ENCODE results near the gene PIGQ.

PIGQ gene

DNA sequence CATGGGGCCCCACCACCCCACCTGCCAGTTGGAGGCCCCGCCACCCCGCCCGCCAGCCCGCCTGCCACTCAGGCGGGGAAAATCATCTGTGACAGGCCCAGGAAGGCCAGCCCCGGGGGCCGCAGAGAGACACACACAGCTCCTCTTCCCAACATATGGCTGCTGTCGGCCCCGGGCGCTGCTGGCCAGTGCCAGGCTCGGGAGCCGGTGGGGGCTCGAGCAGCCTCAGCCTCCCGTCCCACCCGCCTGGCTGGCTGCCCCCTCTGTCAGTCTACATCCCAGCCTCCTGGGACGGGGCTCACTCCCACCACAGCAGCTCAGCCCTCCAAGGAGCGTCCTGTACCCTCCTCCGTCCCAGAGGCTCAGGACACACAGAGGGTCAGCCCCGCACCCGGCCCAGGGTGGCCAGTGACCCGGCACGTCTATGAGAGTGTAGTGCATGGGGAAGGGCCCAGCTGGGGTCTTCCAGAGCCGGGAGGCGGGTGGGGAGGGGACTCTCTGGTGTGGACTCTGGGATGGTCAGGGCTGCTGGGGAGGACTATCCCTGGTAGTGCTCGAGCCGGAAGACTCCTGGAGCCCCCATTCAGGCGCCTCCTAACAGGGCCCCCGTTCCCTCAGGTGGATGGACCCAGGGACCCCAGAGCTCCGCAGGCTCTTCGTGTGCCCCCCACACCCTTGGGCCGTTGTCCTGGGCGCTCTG is 13.1 kb upstream of the PIGQ start:
- no peak for TF ChIP-seq GATA2 (IDR thresholded peaks at IDR 0.05; ENCODE audit: low read depth, low read length)
- no peak for TF ChIP-seq GATA3 (IDR thresholded peaks at IDR 0.05; ENCODE audit: low read depth, low read length)

DNA sequence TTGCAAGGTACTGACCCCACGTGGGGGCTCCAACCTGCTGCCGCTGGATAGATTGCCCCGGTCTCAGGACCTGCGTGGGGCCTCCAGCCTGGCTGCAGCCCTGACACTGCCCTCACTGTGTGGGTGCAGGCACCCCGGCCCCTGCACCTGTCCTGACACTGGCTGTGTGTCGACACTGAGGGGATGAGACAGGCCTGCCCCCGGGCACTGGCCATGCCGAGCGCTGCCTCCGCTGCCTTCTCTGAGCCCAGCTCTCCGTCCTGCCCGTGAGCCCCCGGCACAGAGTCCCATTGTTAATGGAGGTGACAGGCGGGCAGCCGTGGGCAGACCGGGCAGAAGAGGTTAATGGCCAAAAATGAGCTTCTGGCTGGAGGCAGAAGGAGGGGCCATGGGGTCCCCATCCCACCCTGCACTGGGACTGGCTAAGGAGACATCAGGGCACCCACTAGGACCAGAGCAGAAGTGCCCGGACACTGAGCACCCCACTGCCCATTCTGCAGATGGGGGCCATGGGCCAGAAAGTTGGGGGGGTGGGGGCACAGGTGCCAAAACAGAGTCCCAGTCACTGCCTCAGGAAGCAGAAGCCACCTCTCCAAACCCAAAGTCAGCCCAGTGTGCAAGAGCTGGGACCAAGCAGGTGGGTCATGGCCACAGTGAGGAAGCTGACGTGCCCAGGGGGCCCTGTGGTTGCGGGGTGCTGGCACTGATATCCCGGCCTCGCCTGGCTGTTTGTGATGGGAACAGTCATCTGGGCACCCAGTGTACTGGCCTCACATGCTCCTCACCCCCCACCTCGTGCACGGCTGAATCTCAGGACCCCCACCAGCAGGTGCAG is 12.1 kb upstream of the PIGQ start:
- TF ChIP-seq GATA2 (IDR thresholded peaks at IDR 0.05; ENCODE audit: low read depth, low read length) (no peak), GATA3 (IDR thresholded peaks at IDR 0.05; ENCODE audit: low read depth, low read length) (no peak)

DNA sequence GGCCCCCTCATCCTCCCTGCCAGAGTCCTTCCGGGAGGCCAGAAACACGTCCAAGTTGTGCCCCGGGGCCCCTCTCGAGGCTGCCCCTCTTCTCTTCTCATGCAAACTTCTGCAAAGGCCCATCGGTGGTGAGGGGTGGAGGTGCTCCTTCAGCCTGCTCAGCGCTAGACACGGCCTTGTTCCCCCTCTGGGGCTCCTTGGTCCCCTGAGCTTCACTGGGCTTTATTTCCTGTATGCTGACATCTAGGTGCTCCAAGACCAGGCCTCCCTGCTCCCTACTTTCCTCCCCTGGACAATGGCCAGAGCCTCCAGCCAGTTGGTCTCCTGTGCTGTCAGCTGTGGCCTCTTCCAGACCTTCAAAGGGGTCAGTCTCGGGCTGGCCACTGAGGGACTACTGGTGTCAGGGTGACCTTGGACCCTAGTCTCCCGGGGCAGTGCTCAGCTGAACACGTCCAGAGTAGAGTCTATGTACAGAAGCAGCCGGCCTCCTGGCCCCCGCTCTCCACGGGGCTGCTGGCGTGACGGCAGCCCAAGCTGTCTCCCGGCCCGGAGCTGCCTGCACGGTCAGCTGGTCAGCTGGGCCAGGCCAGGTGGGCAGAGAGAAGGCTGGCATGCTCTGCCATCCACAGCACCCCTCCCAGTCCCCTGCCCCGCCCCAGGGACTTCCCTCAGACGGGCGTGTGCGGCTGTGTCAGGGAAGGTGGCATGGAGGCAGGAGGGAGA is 11.3 kb upstream of the PIGQ start:
- TF ChIP-seq GATA2 (IDR thresholded peaks at IDR 0.05; ENCODE audit: low read depth, low read length) (no peak), GATA3 (IDR thresholded peaks at IDR 0.05; ENCODE audit: low read depth, low read length) (no peak)

DNA sequence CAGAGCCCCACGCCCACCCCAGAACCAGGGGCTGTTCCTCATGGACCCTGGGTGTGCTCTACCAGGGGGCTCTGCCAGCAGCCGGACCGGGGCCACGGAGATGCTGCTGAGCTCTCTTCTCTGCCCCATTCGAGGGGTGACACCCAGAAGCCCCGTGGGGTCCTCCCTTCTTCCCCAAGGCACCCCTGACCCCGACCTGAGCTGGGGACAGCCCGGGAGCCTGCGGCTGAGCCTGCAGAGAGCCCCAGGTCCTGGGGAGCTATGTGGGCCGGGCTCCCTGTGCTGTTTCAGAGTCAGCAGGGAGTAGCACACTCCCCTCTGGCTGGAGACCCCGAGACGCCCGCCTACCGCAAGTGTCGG is 10.8 kb upstream of the PIGQ start:
- no peak for TF ChIP-seq GATA2 (IDR thresholded peaks at IDR 0.05; ENCODE audit: low read depth, low read length)
- no peak for TF ChIP-seq GATA3 (IDR thresholded peaks at IDR 0.05; ENCODE audit: low read depth, low read length)

DNA sequence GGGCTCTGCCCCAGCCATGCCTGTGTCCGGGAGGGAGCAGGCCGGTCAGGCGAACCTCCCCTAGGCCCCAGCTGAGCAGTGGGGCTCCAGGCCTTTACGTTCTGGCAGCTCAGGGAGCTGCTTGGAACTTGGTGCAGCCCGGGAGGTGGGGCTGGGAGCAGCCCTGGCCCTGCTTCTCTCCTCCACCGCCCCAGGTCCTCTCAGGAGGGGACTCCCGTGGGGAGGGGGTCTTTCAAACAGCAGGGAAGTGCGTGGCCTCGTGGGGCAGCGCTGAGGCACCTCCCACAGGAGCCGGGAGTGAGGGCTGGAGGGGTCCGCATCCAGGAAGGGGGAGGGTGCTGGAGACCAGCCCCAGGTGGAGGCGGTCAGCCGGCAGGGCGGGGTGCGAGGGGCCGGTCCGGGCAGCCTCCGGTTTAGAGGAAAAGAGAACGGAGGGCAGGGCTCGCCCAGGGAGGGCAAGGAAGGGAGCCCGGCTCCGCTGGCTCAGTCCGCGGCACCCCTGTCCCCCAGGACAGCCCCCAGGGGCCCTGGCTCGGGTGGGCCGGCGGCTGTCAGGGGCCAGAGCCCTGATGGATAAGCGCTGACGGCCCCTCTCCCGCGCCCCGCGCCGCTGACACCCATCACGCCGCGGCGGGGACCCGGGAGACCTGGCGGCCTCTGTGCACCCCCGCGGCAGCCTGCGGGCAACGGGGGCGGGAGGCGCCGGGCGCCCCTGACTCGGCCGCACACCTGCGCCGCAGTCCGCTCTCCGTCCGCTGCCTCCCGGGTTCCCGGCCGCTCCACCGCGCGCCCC is 10.2 kb upstream of the PIGQ start:
- TF ChIP-seq GATA3 (IDR thresholded peaks at IDR 0.05; ENCODE audit: low read depth, low read length) (no peak), GATA2 (IDR thresholded peaks at IDR 0.05; ENCODE audit: low read depth, low read length) (no peak)

DNA sequence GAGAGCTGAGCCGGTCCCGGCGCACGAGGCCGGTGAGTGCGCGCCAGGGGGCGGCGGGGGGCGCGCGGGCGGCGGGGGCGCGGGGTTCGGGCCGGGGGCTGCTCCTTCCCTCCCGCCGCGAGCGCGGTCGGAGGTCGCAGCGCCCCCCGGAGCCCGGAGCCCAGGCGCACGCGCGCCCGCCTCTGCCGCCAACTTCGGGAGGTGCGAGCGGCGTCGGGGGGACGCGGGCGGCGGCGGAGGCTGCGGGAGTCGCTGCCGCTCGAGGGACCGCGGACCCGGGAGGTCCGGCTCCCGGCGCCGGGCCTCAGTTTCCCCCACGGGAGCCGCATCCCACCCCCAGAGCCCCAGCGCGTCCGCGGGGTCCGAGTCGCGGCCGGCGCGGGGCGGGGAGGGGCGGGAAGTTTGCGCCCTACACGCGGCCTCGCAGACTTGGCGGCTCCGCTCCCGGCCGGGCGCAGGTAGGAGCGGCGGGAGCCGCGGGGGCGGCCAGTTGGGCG is 9.5 kb upstream of the PIGQ start, which contains the start of gene PRR35:
Gene PRR35 (plus strand): TSS at position 191 of the 497 bp plus-strand sequence. CDS start 2,901 bp downstream, outside the sequence.
- TF ChIP-seq GATA2 (IDR thresholded peaks at IDR 0.05; ENCODE audit: low read depth, low read length) (no peak), GATA3 (IDR thresholded peaks at IDR 0.05; ENCODE audit: low read depth, low read length) (no peak)

DNA sequence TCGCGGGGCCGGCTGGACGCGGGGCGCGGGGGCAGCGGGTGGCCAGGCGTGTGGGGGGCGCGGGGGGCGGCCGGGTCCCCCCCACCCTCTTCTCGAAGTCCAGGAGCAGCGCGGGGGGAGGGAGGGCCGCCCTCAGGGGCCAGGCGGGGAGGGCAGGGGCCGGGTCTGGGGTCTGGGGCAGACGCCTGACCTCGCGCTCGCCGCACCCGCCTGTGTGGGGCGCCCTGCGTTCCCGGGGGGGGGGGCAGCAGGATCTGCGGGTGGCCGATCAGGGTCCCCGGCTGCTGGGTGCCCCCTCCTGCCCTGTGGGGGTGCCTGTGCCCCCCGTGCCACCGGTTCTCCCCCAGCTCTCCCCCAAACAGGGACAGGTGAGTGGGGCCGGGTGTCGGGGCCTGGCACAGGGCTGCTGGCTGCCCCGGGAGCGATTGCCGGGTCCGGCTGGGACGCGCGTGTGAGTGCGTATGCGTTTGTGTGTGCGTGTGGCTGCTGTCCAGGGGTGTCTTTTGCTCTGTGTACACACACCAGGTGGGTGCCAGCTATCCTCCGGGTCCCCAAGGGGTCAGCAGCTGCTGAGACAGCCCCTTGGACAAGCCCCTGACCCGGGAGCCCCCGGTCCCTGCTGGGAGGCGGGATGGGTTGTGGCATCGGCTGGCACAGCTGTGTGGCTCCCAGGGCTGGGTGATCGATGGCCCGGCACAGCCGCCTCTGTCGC is 8.9 kb upstream of the PIGQ start:
- TF ChIP-seq GATA2 (IDR thresholded peaks at IDR 0.05; ENCODE audit: low read depth, low read length) (no peak), GATA3 (IDR thresholded peaks at IDR 0.05; ENCODE audit: low read depth, low read length) (no peak)

DNA sequence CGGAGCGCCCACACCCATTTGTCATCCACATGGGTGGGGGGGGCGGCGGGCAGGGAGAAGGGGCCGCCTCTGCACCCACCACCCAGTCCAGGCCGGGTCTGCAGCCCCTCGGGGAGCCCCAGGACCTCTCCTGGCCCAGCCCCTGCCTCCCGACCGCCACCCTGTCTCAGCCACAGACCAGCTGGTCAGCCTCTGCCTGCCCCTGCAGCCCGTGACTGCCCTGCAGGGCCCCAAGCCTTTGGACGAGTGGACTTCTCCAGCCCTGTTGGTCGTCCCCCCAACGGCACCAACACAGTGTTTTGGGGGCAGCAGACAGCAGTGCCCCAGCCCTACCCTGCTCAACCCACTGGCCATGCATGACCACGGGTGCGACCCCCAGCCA is 8.4 kb upstream of the PIGQ start:
- no peak for TF ChIP-seq GATA2 (IDR thresholded peaks at IDR 0.05; ENCODE audit: low read depth, low read length)
- TF ChIP-seq GATA3 (IDR thresholded peaks at IDR 0.05; ENCODE audit: low read depth, low read length) = no peak

DNA sequence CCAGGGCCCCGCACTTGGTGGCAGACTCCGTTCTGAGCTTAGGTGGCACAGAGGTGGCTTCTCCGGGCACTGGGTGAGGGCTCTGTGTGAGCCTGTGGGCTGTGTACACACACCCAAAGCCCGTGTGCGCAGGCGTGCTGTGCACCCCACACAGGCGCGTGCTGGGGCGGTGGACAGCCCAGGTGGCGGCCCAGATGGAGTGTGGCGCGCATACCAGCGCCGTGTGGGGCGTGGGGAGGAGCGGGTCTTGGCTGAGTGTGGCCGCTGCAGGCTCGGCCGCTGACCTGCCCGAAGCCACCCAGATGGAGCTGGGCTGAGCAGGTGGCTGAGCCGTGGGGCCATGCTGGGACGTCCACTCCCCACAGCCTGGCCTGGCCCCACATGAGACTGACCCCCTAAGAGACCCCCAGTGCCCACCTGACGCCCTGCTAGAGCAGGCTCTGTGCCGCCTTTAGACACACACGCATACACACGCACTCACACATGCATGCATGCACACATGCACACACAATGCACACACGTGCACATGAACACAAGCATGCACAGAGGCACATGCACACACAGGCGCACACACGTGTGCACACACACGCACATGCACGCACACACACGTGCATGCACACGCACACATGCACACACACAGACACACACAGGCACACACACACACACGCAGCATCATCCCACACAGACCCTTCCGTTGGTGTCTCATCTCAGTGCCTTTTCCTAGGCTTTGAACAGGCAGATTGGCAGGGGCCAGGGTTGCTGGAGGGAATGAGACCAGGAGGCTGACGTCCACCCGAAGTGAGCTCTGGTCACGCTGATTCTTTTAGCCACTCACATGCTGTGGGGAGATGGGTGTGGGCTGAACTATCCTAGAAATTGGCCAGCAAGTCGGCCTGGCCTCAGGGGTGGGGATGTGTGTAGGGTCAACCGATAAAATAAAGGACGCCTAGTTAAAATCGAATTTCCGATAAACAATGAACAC is 7.5 kb upstream of the PIGQ start:
- TF ChIP-seq GATA3 (IDR thresholded peaks at IDR 0.05; ENCODE audit: low read depth, low read length) (no peak), GATA2 (IDR thresholded peaks at IDR 0.05; ENCODE audit: low read depth, low read length) (no peak)

DNA sequence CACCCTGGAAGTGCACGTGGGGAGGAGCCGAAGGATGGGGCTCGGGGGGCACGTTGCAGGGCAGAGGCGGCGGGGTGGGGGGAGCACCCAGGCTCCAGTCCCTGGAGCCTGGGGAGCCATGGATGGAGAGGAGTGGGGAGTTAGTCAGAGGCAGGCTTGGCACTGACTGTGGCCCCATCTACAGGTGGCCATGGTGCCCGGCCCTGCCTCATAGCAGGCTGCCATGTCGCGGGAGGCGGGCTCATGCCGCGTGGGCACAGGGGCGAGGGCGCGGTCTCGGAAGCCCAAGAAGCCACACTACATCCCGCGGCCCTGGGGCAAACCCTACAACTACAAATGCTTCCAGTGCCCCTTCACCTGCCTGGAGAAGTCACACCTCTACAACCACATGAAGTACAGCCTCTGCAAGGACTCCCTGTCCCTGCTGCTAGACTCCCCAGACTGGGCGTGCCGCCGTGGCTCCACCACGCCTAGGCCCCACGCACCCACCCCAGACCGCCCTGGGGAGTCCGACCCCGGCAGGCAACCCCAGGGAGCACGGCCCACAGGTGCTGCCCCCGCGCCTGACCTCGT is 6.6 kb upstream of the PIGQ start:
- TF ChIP-seq GATA3 (IDR thresholded peaks at IDR 0.05; ENCODE audit: low read depth, low read length) (no peak), GATA2 (IDR thresholded peaks at IDR 0.05; ENCODE audit: low read depth, low read length) (no peak)

DNA sequence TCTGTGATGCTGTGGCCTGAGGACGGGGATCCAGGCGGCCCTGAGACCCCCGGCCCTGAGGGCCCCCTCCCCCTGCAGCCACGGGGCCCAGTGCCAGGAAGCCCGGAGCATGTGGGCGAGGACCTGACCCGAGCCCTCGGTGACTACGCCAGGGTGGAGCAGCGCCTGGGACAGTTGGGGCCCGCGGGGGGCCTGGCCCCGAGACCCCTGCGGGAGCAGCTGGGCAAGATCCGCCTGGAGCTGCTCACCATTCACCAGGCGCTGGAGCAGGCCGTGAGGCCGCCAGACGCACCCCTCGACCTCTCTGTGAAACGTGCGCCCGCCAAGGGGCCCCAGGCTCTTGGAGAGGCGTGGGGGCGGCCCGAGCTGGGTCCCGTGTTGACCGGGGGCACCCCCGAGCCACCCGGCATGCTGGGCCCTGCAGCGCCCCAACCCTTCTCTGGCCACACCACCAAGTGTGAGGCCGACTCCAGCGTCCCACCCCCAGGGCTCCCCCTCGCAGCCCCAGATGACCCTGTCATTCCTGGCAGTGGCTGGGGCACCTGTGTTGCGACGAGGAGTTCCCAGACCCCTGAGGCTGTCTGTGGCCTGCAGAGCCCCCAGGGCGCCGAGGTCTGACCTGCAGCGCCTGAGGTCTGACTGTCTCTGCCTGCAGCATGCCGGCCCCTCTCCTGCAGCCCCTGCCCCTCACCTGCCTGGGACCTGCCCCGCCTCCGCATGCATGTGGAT is 4.9 kb upstream of the PIGQ start:
- TF ChIP-seq GATA3 (IDR thresholded peaks at IDR 0.05; ENCODE audit: low read depth, low read length) = no peak
- TF ChIP-seq GATA2 (IDR thresholded peaks at IDR 0.05; ENCODE audit: low read depth, low read length) = no peak

All from SH-SY5Y (cell line).